A673 (cell line): ENCODE data around the gene PLCB4. TPM values are rescaled to one million over a fixed set of nuclear protein-coding genes. Genes with fewer than 3 reads are reported as not detected.

ENCODE experiments used
- BruUV-seq: library from RNA; stranded (reverse); fragments of 400-500 nt; replicated peaks from 2 replicates; lab custom pipeline; 2021; lab: Mats Ljungman, UMichigan
- CTCF ChIA-PET: fragments of 300-600 bp; sonication (Branson Sonifier 250); formaldehyde crosslinking; loops from one replicate; lab custom pipeline; 2022; ENCODE audit warnings: antibody characterized with exemption; lab: Charles Lee
- POLR2A ChIA-PET: fragments of 300-600 bp; sonication (Branson Sonifier 250); formaldehyde crosslinking; loops from one replicate; lab custom pipeline; 2022; ENCODE audit warnings: antibody characterized with exemption; ENCODE audit not compliant: low non-redundant PET; lab: Charles Lee
- DNase-seq: peaks from one replicate; pipeline ENCODE4 v3.0.0-alpha.2; 2015; ENCODE audit warnings: low spot score
- H3K27ac ChIP-seq: fragments of 200-600 bp; sonication (generic); 2 replicates; pipeline ENCODE4 v1.5.1; 2016; ENCODE audit warnings: mixed run types, low read depth, mild to moderate bottlenecking, mixed read lengths, antibody characterized with exemption, low read length; ENCODE audit not compliant: poor library complexity, severe bottlenecking
- H3K27me3 ChIP-seq: fragments of 200-600 bp; sonication (generic); replicated peaks from 2 replicates; pipeline ENCODE4 v1.6.1; 2017; ENCODE audit warnings: mixed run types, low read depth, mild to moderate bottlenecking, mixed read lengths, antibody characterized with exemption, low read length; ENCODE audit not compliant: insufficient read depth, poor library complexity
- H3K36me3 ChIP-seq: fragments of 200-600 bp; sonication (generic); 2 replicates; pipeline ENCODE4 v1.6.1; 2016; ENCODE audit warnings: mixed run types, mild to moderate bottlenecking, mixed read lengths, antibody characterized with exemption, low read length; ENCODE audit not compliant: insufficient read depth, poor library complexity, severe bottlenecking
- H3K4me1 ChIP-seq: fragments of 200-600 bp; sonication (generic); 2 replicates; pipeline ENCODE4 v1.6.1; 2017; ENCODE audit warnings: mixed run types, mild to moderate bottlenecking, mixed read lengths, antibody characterized with exemption, low read length; ENCODE audit not compliant: insufficient read depth, poor library complexity, severe bottlenecking
- H3K4me3 ChIP-seq: fragments of 200-600 bp; sonication (generic); 2 replicates; pipeline ENCODE4 v1.5.1; 2016; ENCODE audit warnings: low read depth, mixed run types, mild to moderate bottlenecking, mixed read lengths, low read length; ENCODE audit not compliant: poor library complexity, severe bottlenecking
- H3K9me3 ChIP-seq: fragments of 200-600 bp; sonication (generic); 2 replicates; pipeline ENCODE4 v1.6.1; 2016; ENCODE audit warnings: mixed run types, low read depth, mild to moderate bottlenecking, mixed read lengths, antibody characterized with exemption, low read length; ENCODE audit not compliant: poor library complexity, severe bottlenecking
- CTCF ChIP-seq: fragments of 300-800, 200-600 bp; sonication (generic); conservative IDR thresholded peaks from 2 replicates; pipeline ENCODE4 v1.5.1; 2017; ENCODE audit warnings: low read depth, mild to moderate bottlenecking, antibody characterized with exemption, low read length, moderate library complexity, mixed read lengths
- EZH2 ChIP-seq: fragments of 200-600 bp; sonication (generic); IDR thresholded peaks from 2 replicates; pipeline ENCODE4 v1.6.1; 2017; ENCODE audit warnings: borderline replicate concordance, low read depth, mild to moderate bottlenecking, mixed read lengths, antibody characterized with exemption, low read length; ENCODE audit not compliant: poor library complexity, severe bottlenecking
- intact Hi-C: fragments of 100-400 bp; cut with micrococcal nuclease; formaldehyde crosslinking; loops from one replicate; pipeline ENCODE4 v1.10.0; 2022; ENCODE audit not compliant: unreplicated experiment
- total RNA-seq: library from RNA; stranded (reverse); gene quantifications from 2 replicates; pipeline ENCODE4 v1.2.3, GENCODE V29; 2021

The PLCB4 gene
- total RNA-seq, 1 experiment from 2014 or later: 6.2 TPM

GRCh38 chr20:9360431-9360830 lies 291.5 kb downstream of the PLCB4 start:
- Histone ChIP-seq H3K27me3 (no peaks in the 10 kb centered on the region), H3K36me3 (no peaks in the 10 kb centered on the region), H3K27ac (no peak overlapping the region), H3K9me3 (no peaks in the 10 kb centered on the region), H3K4me1 (no peaks in the 10 kb centered on the region), H3K4me3 (no peak overlapping the region)
- BruUV-seq: no TSS peak
- TF ChIP-seq EZH2 (no peak), CTCF (no peak)
- ChIA-PET POLR2A (no interaction called here), CTCF (no interaction called here)
- intact Hi-C loops: no loop called here
- no peak for DNase-seq

DNA sequence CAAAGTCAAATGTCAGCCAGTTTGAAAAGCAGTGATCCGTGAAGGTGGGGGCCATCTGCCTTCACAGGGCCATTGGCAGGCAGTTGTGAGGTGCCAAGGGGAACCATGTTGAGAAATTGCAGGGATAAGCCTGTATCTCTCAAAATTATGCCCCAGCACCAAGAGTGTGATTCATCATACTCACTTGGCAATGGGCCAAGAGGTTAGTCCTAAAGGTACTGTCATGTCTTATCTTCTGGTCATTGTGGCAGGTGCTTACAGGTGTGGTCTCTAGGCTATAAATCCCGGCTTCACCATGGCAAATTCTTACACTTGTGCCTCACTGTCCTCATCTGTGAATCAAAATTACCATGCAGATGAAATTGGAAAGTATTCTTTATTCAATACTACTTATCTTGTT lies 294.8 kb downstream of the PLCB4 start:
- H3K27ac ChIP-seq: no peak overlapping the region
- no TSS peak for BruUV-seq
- CTCF ChIA-PET: no interaction called here

DNA sequence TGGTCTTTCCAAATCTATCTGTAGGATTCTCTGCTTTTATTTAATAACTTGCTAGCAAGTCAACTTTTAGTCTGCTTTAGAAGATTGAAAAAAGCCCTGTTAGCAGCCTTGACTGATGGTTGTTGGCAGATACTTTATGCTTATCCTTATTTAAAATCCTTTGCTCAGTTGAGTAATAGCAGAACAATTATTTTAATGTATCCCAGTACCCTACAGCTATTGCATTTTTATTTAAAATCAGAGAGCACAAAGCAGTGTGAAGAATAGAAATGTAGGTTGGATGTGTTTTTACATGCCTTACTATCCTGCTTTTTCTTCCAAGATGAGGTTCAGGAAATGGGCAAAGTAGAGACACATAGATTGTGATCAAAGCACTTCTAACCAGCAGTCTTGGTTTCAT lies 298.4 kb downstream of the PLCB4 start:
- BruUV-seq: no TSS peak
- Histone ChIP-seq H3K9me3 (no peaks in the 10 kb centered on the region), H3K27me3 (no peaks in the 10 kb centered on the region), H3K4me1 (no peaks in the 10 kb centered on the region), H3K36me3 (no peaks in the 10 kb centered on the region), H3K27ac (no peak overlapping the region), H3K4me3 (no peak overlapping the region)
- POLR2A ChIA-PET: no interaction called here
- DNase-seq: no peak
- CTCF ChIA-PET: interaction anchor here (1.0 kb wide), 1 partner anchor 514 kb away, joined by 4 read pairs; no protein-coding TSS in a partner anchor
- TF ChIP-seq EZH2 (no peak), CTCF (no peak)
- intact Hi-C loops: no loop called here

More for the DNA sequence above, 294.8 kb downstream of the PLCB4 start:
- no peak overlapping the region for H3K4me3 ChIP-seq
- no peaks in the 10 kb centered on the region for H3K9me3 ChIP-seq
- H3K4me1 ChIP-seq: no peaks in the 10 kb centered on the region
- intact Hi-C loops: no loop called here
- no peaks in the 10 kb centered on the region for H3K27me3 ChIP-seq
- POLR2A ChIA-PET: no interaction called here
- no peak for TF ChIP-seq CTCF
- no peak for TF ChIP-seq EZH2
- no peaks in the 10 kb centered on the region for H3K36me3 ChIP-seq
- DNase-seq: no peak
